GM15510 (cell line): ENCODE measurements around the gene INKA1.

Source experiments
- POLR2A ChIP-seq: IDR thresholded peaks from 3 replicates; pipeline ENCODE4 v1.6.1; 2011; ENCODE audit warnings: borderline replicate concordance; ENCODE audit not compliant: insufficient read length; ENCODE audit errors: extremely low read depth

INKA1 gene

GRCh38 chr3:49801160-49801559, 1.9 kb upstream of the INKA1 start:
- TF ChIP-seq POLR2A: no peak

DNA sequence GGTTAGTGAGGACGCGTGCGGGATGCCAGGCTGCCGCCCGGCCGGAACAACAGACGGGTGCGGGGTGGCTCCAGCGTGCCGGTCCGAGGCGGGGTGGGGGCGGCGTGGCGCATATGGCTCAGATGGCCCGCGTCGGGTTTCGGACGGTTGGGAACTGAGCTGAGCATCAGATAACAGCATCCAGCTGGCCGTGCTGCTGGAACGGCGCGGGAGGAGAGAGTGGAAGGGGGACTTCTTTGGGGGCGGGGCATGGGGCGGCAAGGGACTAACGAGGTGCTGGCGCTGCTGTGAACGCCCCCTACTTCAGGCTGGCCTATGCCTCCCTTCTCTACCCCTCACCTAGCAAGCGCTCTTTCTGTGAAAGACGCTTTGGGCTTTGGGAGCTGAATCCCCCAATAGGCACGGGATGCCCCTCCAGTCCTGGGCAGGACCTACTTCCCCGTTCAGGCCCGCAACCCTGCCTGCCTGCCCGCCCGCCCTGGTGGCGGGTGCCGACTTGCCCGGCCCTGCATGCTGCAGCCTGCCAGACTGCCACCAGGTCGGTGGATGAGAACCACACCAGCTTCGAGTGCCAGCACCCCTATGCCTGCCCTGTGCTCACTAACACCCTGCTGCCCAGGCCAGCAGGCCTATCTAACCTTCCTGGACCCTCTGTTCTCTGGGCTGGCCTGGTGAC, 542 bp downstream of the INKA1 start:
- TF ChIP-seq POLR2A: no peak

- TF ChIP-seq POLR2A: no peak
These were observed 1.3 kb downstream of the INKA1 start for GRCh38 chr3:49804141-49805041.

DNA sequence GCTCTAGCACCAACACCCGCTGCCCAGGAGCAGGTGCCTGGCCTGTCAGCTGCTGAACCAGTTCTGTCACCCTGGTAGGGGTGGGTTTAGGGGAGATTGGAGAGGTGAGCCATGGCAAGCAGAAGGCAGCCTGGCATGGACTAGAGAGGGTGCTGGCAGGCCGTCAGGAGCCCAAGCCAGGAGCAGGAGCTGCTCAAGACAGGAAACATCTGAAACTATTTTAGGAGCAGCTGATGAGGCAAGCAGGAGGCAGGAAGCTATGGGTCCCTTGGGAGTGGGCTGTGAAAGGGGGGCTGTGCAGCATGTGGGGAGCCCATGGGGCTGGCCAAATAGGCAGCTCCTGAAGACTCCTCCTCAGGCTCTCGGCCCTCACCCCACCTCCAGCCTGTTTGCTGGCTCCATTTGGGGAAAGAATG, 2.3 kb downstream of the INKA1 start:
- TF ChIP-seq POLR2A: no peak

- no peak for TF ChIP-seq POLR2A
These were observed 3.0 kb downstream of the INKA1 start for GRCh38 chr3:49805897-49806701.

DNA sequence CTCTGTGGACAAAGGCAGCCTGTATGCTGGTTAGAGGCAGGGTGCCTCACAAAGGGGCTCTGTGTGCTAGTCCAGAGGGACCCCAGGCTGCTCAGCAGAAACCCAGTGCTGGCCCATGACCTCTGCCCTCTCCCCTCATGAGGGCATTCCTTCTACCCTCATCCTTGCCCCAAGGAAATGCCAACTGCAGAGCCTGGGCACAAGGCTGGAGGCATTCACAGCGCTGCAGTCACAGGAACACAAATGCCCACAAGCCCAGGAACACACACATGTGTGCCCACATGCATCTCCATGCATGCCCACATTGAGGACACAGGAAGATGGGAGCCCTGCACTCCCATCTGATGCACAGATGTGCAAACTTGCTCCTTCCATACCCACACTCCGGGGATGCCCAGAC, 3.8 kb downstream of the INKA1 start:
- no peak for TF ChIP-seq POLR2A

- no peak for TF ChIP-seq POLR2A
These were observed 4.5 kb downstream of the INKA1 start for GRCh38 chr3:49807431-49808114.

DNA sequence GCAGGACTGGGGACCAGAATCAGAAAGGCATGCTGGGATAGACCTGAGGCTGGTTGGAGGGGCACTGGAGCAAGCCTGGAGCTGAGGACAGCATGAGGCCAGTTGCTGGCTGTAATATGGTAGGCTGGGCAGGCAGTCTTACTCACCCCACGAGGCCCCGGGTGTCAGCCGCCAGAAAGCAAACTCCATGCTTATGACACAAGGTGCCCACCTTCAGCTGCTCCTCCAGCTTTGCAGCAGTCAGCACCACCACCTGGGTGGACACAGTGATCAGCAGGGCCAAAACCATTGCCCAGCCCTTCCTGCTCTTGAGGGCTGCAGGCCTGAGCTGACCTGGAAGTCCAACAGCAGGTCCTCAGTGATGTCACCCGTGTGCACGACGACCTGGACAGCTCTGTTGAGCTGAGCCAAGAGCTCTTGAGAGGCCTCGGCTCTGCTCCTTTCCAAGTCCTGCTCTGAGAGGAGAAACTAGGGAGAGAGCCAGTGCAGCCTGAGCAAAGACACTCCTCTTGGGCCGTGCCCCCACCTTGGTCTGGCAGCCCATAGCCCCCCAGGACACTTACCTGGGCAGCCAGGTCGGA, 9.9 kb downstream of the INKA1 start:
- no peak for TF ChIP-seq POLR2A

GRCh38 chr3:49813497-49814174, 10.6 kb downstream of the INKA1 start, which contains the start of gene UBA7:
UBA7 (minus strand) TSS chr3:49813953; CDS start chr3:49813787, 166 bp downstream.
- peak; percentile 37 for TF ChIP-seq POLR2A

GRCh38 chr3:49826016-49826415, 23.0 kb downstream of the INKA1 start:
- no peak for TF ChIP-seq POLR2A

DNA sequence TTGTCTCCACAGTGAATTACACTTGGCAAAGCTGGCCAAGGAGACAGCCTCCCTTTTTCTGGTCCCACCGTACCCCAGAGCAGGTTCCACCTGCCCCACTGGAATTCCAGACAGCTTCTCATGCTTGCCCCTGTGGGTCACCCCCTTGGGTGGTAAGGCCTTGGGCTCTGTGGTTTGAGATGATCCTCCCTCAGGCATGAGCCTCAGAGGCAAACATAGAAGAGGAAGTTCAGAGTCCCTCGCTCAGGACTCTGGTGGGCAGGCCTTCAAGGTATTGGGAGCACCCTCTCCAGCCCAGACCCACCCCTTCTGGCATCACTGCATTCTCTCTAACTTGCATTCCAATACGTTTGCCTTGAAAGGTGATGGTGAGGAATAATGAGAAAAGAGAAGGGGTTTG, 28.3 kb downstream of the INKA1 start:
- no peak for TF ChIP-seq POLR2A

GRCh38 chr3:49839193-49839809, 36.2 kb downstream of the INKA1 start:
- TF ChIP-seq POLR2A: no peak

DNA sequence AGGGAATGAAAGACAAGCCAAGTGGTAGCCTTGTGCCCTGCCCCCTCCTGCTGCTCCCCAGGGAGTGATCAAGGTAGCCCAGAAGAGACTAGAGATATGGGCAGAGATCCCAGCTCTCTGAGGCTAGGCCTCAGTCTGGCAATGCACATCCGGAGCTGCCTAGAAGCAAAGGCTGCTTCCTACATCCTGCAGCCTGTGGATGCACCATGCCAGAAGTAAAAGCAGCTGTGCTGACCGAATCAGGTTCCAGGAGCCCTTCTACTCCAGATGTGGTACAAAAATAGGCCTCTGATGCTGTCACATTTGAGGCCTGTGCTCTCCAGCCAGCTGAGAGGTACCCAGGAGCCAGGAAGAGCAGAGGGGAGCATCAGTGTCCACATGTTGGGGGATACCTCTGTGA, 37.3 kb downstream of the INKA1 start:
- TF ChIP-seq POLR2A: no peak
